Erythroblast (primary cell): ENCODE measurements around the gene UIMC1.
"Not testable (repeated sequence)": the region's sequence is repeated elsewhere in the genome, so short reads cannot be mapped to it uniquely, and the experiment has no call there.

Experiments
- DNase-seq, 2 experiments: peaks; one replicate each; lab custom pipeline; 2025; lab: John Stamatoyannopoulos, UW
- GATA1 ChIP-seq: IDR thresholded peaks from 2 replicates; pipeline ENCODE4 v1.6.1; 2011; ENCODE audit warnings: low read depth, mild to moderate bottlenecking, control low read depth, low read length, moderate library complexity
- POLR2A ChIP-seq: IDR thresholded peaks from 2 replicates; pipeline ENCODE4 v1.6.1; 2011; ENCODE audit warnings: mild to moderate bottlenecking, low read length

Gene UIMC1

DNA sequence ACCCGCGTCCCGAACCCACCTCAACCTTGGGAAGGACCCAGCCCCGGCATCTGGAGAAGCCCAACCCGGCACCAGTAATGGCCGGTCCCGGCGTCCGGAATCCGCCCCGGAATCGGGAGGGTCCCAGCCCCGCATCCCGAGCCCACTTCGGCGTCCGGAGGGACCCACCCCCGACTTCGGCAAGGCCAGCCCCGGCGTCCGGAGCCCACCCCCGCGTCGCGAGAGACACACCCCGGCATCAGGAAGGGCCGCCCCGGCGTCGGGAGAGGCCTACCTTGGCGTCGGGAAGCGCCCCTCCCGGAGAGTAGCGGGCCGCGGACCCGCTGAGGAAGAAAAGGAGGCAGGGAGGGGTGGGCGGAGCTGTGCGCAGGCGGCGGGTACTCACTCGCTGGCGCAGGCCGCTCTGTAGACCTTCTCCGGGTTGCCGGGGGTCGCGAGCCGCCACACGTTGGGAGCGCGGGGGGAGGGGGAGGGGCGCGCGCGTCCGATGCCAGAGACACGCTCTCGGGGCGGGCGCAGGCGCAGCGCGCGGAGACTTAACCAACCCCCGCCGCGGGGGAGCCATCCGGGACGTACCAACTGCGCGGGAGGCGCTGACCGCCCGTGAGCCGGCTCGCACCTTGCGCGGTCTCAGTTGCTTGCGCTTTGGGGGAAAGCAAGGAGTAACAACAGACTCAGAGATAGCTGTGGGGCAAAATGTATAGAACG is at the start of gene UIMC1:
TSS of gene UIMC1 (minus strand) at position 515 of the 708 bp plus-strand sequence. CDS start 24,164 bp downstream, outside the sequence.
- peak; percentile 69 for TF ChIP-seq POLR2A
- TF ChIP-seq GATA1, result no peak
- peak; percentile 96 to 97 for DNase-seq

- TF ChIP-seq GATA1, result no peak
- no peak for TF ChIP-seq POLR2A
- peak; percentile 28 to 34 for DNase-seq
Observed at GRCh38 chr5:177049285-177049684, 42.7 kb upstream of the UIMC1 start.

DNA sequence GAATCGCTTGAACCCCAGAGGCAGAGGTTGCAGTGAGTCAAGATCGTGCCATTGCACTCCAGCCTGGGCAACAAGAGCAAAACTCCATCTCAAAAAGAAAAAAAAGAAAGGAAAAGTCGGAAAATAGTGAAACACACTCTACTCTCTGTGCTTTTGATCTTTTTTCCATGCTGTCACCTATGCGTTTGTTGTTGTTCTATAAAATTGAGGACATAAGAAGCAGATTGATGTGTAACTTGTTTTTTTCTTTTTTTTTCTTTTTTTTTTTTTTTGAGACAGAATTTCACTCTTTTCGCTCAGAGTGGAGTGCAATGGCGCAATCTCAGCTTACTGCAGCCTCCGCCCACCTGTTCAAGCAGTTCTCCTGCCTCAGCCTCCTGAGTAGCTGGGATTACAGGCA is 42.0 kb upstream of the UIMC1 start:
- DNase-seq, result not testable (repeated sequence)

GRCh38 chr5:177045631-177046030 is 39.1 kb upstream of the UIMC1 start:
- TF ChIP-seq GATA1, result no peak
- TF ChIP-seq POLR2A, result no peak
- DNase-seq, result no peak

DNA sequence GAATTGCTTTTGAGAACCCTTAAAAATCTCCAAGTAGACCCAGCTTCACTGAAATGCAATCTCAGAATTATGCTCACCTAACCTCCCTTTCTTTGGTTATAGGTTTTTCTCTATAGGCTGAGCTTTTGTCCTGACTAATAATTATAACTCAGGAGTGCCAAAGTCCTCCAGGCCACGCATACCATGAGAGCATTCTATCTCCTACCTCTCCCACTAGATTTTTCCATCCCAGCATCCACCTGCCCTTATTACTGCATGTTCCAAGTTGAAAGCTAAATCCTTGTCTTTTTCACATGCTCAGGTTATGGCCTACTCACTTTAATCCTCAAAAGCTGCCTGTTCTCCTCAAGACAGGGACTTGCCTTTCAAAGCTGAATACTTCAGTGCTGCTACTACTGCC is 38.1 kb upstream of the UIMC1 start:
- TF ChIP-seq POLR2A (no peak), GATA1 (no peak)
- no peak for DNase-seq

- TF ChIP-seq GATA1 (no peak), POLR2A (no peak)
- no peak for DNase-seq
Observed at GRCh38 chr5:177043958-177044357, 37.4 kb upstream of the UIMC1 start.

GRCh38 chr5:177043114-177043513 is 36.5 kb upstream of the UIMC1 start:
- DNase-seq, result no peak
- TF ChIP-seq GATA1 (no peak), POLR2A (no peak)

GRCh38 chr5:177041936-177042335 is 35.4 kb upstream of the UIMC1 start:
- DNase-seq, result no peak
- TF ChIP-seq POLR2A (no peak), GATA1 (no peak)

DNA sequence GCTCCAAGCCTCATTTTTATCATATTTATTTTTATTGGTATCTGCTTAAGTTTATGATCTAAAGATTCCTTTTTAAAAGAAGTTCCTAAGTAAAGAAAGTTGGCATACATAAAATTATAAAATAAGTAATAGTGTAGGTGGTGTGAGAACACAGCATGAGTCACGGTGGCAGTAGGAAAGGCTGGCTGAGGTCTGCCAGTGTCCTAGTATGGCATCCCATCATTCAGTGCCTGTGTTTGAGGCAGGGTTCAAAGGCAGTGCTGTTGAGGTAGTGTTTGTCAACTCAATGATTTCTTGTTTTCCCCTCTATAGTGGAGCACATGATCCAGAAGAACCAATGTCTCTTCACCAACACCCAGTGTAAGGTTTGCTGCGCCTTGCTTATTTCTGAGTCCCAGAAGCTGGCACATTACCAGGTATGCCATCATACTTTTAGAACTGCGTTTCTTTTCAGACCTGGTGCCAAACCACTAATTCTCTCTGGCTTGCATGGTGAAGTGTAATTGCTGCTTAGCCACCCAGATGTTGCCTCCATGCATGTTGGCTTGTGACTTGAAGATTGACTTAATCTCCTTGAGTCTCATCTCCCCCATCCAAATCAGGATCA is 34.3 kb upstream of the UIMC1 start:
- no peak for DNase-seq
- no peak for TF ChIP-seq POLR2A
- no peak for TF ChIP-seq GATA1

DNA sequence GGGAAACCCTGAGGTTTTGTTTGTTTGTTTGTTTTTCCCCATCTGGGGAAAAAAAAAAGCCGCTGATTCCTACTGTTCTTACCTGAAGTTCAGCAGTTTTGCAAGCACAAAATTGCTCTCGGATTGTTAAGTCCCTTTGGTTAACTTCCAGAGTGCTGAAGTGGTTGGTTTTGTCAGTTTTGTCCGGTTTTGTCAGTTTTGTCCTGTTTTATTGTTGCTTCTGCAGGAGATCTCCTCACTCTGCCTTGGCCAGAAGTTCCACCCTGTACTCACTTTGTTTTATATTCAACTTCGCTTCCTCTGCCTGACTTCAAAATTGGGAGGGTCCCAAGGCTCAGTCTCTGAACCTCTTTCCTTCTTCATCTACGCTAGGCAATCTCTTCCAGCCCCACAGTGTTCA is 30.3 kb upstream of the UIMC1 start:
- TF ChIP-seq GATA1 (no peak), POLR2A (no peak)
- no peak for DNase-seq

GRCh38 chr5:177036443-177036842 is 29.9 kb upstream of the UIMC1 start:
- DNase-seq, result no peak
- no peak for TF ChIP-seq POLR2A
- TF ChIP-seq GATA1, result no peak

GRCh38 chr5:177035976-177036375 is 29.4 kb upstream of the UIMC1 start:
- DNase-seq, result no peak
- TF ChIP-seq POLR2A (no peak), GATA1 (no peak)

DNA sequence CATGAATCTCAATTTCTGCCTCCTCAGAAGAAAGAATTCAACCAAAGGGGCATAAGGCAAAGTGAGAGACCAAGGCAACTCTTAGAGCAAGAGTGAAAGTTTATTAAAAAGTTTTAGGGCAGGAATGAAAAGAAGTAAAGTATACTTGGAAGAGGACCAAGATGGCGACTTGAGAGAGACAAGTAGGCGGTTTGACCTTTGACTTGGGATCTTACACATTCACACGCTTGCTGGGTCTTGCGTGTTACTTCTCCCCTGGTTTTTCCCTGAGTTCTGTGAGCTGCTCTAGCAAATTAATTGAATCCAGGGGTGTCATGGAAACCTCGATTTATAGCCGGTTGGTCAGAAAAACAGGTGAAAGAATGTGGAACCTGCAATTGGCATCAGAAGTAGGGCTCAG is 22.9 kb upstream of the UIMC1 start:
- DNase-seq, result no peak
- no peak for TF ChIP-seq GATA1
- no peak for TF ChIP-seq POLR2A

- no peak for TF ChIP-seq GATA1
- no peak for TF ChIP-seq POLR2A
- no peak for DNase-seq
Observed at GRCh38 chr5:177027665-177028064, 21.1 kb upstream of the UIMC1 start.

DNA sequence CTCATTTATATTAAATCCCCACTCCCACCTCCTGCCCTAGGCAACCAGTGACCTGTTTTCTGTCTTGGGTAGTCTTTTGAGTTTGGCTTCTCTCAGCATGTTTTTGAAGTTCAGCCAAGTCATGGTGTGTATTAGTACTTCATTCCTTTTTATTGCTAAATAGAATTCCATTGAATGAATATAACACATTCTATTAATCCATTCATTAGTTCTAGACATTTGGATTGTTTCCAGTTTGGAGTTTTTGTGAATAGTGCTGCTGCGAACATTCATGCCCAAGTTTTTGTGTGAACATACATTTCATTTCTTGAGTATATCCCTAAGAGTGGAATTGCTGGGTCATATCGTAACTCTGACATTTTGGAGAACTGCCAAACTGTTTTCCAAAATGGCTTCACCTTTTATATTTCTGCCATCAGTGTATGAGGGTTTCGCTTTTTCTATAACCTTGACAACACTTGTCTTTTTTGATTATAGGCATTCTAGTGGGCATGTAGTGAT is 18.6 kb upstream of the UIMC1 start:
- DNase-seq, result peak; percentile 60 to 67
- no peak for TF ChIP-seq GATA1

DNA sequence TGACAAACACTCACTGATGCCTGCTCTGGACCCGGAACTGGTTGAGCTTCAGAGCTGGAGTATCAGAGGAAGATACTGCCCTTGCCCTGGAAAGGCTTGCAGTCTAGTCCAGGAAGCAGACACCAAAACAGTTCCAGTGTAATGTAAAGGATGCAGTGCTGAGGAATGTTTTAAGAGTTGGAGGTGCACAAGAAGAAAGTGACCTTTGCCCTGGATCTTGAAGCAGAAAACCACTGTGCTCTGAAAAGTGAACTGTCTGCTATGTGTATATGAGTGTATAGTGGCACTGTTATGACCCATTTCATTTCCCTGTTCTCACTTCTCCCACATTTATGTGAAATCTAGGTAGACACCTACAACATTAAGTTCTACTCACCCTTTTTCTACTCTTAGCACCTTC is 18.0 kb upstream of the UIMC1 start:
- DNase-seq, result no peak
- TF ChIP-seq POLR2A, result no peak
- no peak for TF ChIP-seq GATA1
